Subcutaneous adipose tissue (tissue), 4 donors: Measurements from ENCODE around the gene TGFBR1. TPM values are rescaled to one million over a fixed set of nuclear protein-coding genes. Genes with fewer than 3 reads are reported as not detected.

Source experiments
- CTCF ChIP-seq: fragments of 450-650 bp; IDR thresholded peaks from one replicate; pipeline ENCODE4 v1.5.1; 2016; ENCODE audit warnings: low read depth, mild to moderate bottlenecking, control low read depth, antibody characterized with exemption, moderate library complexity
- total RNA-seq, 4 donors: library from RNA; depleted of rRNA; stranded (reverse); fragments of >200 nt; gene quantifications; one replicate each; pipeline ENCODE4 v1.1.0, GENCODE V29; 2016

Gene TGFBR1
- total RNA-seq, 4 donors from 2014 or later: 32.0 to 50.7 (median 36.7) TPM

- TF ChIP-seq CTCF: no peak
Observed at GRCh38 chr9:99071313-99072039, 33.4 kb upstream of the TGFBR1 start.

DNA sequence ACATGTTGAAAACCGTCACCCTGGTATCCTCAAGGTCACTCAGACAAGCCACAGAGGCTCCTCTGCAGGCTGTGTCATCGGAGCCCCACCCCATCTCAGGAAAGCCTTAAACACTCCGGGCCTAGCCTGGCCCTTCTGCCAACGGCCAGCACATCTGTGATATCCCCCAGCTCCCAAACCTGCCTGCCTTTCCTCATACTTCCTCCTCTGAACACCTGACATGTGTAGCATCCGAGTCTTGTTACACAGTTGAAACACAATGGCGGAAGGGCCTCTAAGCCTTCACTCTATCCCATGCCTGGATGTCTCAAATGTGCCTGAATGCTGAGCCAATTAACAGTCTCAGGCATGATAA is 32.9 kb upstream of the TGFBR1 start:
- no peak for TF ChIP-seq CTCF

DNA sequence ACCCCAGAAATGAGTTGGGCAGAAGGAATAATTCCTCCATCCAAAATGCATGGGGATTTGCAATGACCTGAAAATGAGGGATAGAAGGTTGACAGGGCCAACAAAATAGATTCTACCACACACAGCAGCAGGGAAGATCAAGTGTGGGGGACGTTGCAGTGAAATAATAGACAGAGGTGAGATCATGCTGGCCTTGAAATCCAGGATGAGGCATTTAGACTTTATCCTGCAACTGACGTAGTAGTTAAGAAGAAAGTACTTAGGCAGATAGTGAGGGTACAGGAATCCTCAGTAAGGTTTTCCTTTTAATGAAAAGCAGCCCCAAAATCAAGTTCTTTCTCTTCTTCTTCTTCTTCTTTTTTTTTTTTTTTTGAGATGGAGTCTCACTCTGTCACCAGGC is 31.6 kb upstream of the TGFBR1 start:
- TF ChIP-seq CTCF: no peak

DNA sequence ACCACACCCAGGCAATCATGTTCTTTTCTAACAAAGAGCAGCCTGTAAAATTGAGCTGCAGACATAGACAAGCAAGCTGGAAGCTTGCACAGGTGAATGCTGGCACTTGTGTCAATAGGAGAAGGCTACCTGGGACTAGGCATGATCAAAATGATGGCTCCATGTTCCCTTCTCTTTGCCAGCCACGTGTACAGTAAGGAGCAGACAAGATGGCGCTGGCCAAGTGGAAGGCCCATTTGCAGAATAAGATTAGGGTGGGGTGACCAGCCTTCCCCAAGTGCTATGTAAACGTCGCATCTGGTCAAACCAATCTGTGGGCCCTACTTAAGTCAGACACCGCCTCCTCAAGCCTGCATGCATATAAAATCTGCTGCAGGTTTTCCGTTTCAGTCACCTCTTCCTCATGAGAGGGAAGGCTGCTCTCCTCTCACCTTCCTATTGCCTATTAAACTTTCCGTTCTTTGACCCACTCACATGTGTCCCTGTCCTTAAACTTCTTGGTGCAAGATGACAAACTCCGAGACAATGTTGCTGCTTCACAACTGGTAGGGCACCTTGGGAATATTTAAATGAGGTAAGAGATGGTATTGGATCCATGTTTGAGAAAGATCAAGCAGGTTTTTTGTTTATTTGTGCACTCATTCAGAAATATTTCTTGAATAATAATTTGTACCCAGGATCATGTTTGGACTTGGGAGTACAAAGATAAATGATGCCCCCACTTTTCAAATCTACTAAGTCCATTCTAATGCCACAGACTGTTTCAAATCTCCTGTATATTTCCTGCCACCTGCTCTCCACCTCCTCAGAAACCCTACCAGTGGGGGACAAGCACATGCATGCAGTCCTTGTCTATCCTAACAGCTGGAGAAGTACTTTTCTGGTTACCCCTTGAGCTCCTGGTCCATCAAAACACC is 30.7 kb upstream of the TGFBR1 start:
- TF ChIP-seq CTCF: no peak

GRCh38 chr9:99074902-99075245 is 30.0 kb upstream of the TGFBR1 start:
- no peak for TF ChIP-seq CTCF

DNA sequence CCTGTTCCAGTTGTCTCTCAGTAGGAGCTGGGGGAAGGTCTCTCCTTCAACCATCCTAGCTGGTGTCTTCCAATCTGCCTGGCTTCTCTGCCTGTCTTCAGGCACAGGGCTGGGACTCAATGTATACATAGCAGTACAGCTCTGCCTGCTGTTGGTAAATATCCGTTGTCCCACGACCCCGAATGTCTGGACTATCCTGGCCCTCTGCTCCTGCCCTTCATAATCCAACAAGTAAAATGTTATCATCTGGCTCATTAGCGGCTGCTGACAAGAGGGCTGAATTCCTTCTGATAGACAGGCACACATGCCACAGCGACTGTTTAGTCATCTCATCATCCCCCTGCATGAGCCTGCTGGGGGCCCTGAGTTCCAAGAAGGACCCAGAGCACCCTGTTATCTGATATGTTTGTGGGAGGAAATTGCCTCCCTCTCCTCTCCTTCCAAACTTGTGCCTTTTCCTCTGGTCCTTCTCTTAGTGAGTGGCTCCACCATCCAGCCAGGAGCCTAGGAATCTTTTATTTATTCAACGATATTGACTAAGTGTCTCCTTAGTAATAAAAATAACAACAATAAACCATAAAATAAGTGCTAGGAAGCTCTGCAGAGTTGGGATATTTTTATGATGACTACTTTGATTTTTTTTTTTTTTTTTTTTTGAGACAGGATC is 29.5 kb upstream of the TGFBR1 start:
- TF ChIP-seq CTCF: no peak

GRCh38 chr9:99076030-99076429 is 28.9 kb upstream of the TGFBR1 start:
- TF ChIP-seq CTCF: no peak
